Activated CD4-positive, alpha-beta T cell treated with anti-CD3 and anti-CD28 coated beads, Interleukin-2, Interleukin-6, amounts not matched to agents 100 ng/mL and 50 ng/mL, durations not matched to agents 16 hours and 8 hours (primary cell): ENCODE results near the gene CCRL2.

Experiments used
- DNase-seq: peaks from one replicate; pipeline ENCODE4 v3.0.0-alpha.2; 2020

CCRL2 gene

DNA sequence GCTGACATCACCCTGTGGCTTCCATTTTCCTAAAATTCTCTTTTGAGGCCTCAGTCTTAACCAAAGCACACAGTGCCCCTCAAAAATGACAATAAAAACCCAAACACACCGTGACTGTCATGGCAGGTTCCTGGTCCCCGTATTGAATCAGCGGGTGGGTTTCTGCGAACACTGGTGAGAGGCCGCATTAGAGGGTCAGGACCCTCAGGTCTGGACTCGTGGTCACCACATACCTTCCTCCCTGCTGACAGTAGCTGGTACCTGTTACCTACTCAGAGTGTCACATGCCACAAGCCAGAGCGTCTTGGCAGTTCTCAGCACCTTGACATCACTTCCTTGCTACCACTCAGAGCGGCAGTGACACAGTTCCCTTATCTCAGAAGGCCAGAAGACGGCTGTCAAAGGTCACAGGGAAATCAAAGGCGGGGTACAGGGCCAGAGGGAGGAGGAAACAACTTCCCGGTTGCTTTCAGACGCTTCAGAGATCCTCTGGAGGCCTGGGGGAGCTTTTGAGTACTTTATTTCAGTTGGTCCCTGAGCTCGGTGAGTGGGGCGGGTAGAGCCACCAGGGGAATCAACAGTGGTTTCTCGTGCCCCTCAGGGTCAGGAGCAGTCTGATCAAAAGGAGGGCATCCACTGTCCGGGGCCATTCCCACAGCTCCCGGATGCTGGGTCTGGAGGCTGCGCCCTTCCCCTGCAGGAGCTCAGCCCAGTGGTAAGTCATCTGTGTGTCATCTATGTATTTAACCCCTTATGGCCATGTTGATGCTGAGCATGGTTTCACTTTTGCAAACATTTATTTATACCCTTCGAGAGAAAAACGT, at the start of gene CCRL2, which contains the start of gene CCR5AS:
Gene CCRL2, plus strand, starts transcription at position 472 of the 824 bp plus-strand sequence. CDS start 821 bp downstream, outside the sequence.
Gene CCR5AS, minus strand, starts transcription at position 279 of the 824 bp plus-strand sequence.
- peak; percentile 49 for DNase-seq

DNA sequence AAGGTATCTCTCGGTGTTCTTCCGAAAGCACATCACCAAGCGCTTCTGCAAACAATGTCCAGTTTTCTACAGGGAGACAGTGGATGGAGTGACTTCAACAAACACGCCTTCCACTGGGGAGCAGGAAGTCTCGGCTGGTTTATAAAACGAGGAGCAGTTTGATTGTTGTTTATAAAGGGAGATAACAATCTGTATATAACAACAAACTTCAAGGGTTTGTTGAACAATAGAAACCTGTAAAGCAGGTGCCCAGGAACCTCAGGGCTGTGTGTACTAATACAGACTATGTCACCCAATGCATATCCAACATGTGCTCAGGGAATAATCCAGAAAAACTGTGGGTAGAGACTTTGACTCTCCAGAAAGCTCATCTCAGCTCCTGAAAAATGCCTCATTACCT, 48.6 kb upstream of the CCRL2 start:
- no peak for DNase-seq

GRCh38 chr3:46359733-46360493, 47.1 kb upstream of the CCRL2 start:
- DNase-seq, result peak; percentile 74

DNA sequence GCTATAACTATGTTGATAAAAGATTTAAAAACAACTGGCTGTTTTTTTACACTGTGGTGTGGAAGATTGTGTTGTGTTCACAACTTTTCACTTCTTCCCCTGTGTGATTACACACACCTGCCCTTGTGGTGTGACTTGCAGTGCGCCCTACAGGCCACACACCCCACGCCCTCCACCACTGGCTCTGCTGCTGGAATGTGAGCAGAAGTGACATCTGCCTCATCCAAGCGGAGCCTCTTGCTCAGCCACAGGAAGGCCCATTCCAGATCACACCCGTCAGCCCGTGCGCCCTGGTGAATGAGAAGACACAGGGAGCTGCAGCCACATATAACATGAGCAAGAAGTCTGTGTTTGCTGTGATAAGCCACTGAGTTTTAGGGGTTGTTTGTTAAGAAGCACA, 46.2 kb upstream of the CCRL2 start:
- DNase-seq, result no peak

DNA sequence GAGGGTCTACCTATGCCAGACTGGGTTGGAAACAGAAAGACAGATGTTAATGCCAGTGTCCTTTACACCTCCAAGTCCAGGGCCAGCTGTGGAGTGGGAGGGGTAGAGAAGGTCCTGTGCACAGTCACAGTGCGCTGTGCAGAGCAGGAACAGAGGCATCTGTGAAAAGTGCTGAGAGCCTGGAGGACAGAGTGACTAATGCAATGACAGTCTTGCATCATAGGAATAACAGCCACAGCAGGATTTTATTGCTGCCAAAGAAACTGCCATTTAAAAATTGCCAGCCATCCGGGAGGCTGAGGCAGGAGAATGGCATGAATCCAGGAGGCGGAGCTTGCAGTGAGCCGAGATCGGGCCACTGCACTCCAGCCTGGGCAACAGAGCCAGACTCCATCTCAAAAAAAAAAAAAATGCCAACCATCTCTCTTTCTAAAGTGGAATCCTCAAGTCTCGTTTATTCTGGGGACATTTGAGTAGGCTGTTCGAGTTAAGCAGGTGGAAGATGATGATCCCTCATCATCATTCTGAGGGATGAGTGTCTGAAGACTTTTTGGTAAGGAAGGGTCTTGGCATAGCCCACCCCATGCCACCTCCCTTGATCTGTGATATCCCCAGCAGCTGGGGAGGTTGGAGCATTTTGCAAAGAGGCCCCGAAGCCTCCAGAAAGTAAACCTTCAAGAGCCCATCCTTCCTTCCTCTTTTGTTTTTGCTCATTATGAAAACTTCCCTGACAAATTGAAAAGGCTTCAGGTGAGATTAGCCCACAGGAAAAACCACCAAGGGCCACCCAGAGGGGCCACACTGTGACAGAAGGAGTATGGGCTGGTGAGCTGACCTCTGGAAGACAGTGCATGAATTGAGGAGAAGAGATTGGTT, 45.4 kb upstream of the CCRL2 start:
- DNase-seq, result peak; percentile 55

DNA sequence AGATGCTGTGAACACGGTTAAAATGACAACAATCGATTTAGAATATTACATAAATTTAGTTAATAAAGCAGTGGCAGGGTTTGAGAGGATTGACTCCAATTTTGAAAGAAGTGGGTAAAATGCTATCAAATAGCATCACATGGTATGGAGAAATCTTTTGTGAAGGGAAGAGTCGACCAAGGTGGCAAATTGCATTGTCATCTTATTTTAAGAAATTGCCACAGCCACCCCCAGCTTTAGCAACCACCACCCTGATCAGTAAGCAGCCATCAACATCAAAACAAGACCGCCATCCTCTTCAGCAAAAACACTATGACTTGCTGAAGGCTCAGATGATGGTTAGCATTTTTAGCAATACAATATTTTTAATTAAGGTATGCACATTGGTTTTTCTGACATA, 42.0 kb upstream of the CCRL2 start:
- DNase-seq, result no peak

- DNase-seq, result no peak
These were observed 41.1 kb upstream of the CCRL2 start for GRCh38 chr3:46365737-46366524.

- DNase-seq, result no peak
These were observed 39.2 kb upstream of the CCRL2 start for GRCh38 chr3:46367811-46368210.

DNA sequence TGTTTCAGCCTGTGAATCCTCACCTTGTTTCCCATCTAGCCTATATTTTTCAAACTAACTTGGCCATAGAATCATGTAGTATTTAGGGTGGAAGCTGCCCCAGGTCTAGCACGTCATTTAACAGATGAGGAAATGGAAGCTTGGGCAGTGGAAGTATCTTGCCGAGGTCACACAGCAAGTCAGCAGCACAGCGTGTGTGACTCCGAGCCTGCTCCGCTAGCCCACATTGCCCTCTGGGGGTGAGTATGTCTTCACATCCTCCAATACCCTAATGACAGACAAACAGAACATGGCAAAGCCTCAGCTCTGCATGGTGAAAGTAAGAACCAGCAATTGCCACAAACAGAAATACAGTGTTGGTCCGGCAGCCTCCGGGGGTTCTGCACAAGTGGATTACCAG, 38.5 kb upstream of the CCRL2 start:
- DNase-seq, result peak; percentile 85

- DNase-seq, result peak; percentile 28
These were observed 37.9 kb upstream of the CCRL2 start for GRCh38 chr3:46369151-46369550.

- DNase-seq, result peak; percentile 89
These were observed 37.4 kb upstream of the CCRL2 start for GRCh38 chr3:46369675-46370132.

DNA sequence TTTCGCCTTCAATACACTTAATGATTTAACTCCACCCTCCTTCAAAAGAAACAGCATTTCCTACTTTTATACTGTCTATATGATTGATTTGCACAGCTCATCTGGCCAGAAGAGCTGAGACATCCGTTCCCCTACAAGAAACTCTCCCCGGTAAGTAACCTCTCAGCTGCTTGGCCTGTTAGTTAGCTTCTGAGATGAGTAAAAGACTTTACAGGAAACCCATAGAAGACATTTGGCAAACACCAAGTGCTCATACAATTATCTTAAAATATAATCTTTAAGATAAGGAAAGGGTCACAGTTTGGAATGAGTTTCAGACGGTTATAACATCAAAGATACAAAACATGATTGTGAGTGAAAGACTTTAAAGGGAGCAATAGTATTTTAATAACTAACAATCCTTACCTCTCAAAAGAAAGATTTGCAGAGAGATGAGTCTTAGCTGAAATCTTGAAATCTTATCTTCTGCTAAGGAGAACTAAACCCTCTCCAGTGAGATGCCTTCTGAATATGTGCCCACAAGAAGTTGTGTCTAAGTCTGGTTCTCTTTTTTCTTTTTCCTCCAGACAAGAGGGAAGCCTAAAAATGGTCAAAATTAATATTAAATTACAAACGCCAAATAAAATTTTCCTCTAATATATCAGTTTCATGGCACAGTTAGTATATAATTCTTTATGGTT, 36.1 kb upstream of the CCRL2 start, which contains the start of gene CCR5:
Gene CCR5, plus strand, starts transcription at position 108 of the 680 bp plus-strand sequence. CDS start 1,957 bp downstream, outside the sequence.
- peak; percentile 87 for DNase-seq

DNA sequence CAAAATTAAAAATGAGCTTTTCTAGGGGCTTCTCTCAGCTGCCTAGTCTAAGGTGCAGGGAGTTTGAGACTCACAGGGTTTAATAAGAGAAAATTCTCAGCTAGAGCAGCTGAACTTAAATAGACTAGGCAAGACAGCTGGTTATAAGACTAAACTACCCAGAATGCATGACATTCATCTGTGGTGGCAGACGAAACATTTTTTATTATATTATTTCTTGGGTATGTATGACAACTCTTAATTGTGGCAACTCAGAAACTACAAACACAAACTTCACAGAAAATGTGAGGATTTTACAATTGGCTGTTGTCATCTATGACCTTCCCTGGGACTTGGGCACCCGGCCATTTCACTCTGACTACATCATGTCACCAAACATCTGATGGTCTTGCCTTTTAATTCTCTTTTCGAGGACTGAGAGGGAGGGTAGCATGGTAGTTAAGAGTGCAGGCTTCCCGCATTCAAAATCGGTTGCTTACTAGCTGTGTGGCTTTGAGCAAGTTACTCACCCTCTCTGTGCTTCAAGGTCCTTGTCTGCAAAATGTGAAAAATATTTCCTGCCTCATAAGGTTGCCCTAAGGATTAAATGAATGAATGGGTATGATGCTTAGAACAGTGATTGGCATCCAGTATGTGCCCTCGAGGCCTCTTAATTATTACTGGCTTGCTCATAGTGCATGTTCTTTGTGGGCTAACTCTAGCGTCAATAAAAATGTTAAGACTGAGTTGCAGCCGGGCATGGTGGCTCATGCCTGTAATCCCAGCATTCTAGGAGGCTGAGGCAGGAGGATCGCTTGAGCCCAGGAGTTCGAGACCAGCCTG, 35.3 kb upstream of the CCRL2 start:
- DNase-seq, result no peak

DNA sequence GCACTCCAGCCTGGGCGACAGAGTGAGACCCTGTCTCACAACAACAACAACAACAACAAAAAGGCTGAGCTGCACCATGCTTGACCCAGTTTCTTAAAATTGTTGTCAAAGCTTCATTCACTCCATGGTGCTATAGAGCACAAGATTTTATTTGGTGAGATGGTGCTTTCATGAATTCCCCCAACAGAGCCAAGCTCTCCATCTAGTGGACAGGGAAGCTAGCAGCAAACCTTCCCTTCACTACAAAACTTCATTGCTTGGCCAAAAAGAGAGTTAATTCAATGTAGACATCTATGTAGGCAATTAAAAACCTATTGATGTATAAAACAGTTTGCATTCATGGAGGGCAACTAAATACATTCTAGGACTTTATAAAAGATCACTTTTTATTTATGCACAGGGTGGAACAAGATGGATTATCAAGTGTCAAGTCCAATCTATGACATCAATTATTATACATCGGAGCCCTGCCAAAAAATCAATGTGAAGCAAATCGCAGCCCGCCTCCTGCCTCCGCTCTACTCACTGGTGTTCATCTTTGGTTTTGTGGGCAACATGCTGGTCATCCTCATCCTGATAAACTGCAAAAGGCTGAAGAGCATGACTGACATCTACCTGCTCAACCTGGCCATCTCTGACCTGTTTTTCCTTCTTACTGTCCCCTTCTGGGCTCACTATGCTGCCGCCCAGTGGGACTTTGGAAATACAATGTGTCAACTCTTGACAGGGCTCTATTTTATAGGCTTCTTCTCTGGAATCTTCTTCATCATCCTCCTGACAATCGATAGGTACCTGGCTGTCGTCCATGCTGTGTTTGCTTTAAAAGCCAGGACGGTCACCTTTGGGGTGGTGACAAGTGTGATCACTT, 34.3 kb upstream of the CCRL2 start:
- peak; percentile 63 for DNase-seq

DNA sequence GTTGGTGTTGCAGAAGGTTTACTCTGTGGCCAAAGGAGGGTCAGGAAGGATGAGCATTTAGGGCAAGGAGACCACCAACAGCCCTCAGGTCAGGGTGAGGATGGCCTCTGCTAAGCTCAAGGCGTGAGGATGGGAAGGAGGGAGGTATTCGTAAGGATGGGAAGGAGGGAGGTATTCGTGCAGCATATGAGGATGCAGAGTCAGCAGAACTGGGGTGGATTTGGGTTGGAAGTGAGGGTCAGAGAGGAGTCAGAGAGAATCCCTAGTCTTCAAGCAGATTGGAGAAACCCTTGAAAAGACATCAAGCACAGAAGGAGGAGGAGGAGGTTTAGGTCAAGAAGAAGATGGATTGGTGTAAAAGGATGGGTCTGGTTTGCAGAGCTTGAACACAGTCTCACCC, 32.3 kb upstream of the CCRL2 start:
- no peak for DNase-seq

- peak; percentile 60 for DNase-seq
These were observed 31.8 kb upstream of the CCRL2 start for GRCh38 chr3:46375218-46375617.

DNA sequence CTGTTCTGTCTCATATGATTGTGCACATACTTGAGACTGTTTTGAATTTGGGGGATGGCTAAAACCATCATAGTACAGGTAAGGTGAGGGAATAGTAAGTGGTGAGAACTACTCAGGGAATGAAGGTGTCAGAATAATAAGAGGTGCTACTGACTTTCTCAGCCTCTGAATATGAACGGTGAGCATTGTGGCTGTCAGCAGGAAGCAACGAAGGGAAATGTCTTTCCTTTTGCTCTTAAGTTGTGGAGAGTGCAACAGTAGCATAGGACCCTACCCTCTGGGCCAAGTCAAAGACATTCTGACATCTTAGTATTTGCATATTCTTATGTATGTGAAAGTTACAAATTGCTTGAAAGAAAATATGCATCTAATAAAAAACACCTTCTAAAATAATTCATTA, 31.2 kb upstream of the CCRL2 start:
- no peak for DNase-seq

DNA sequence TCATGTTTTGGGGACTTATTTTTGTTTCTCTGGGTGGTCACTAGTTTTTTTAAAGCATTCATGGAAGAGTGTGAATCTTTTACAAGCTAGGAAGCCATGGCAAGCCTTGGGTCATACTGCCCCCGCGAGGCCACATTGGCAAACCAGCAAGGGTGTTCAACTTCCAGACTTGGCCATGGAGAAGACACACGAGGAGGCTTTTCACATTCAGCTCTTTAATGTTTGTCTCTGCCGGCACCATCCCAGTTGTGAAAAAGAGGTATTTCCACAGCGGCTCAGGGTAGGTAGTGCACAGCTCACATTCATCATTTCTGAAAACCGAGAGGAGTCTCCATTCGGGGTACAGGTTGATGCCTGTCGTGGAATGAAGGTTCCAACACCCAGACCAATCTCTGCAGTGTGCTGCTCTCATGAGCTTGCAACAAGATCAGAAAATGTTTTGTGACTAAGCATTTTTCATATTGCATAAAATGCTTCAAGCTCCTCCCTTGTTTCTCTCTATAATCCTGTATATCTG, 28.6 kb upstream of the CCRL2 start:
- DNase-seq, result peak; percentile 80
